RPMI8226 (cell line): ENCODE results near the gene PEX3.
A peak's percentile ranks its signal among the peaks of the same experiment; 100 is the strongest.
"Not testable (repeated sequence)": the region's sequence is repeated elsewhere in the genome, so short reads cannot be mapped to it uniquely, and the experiment has no call there.

Experiments
- DNase-seq: peaks from one replicate; pipeline ENCODE4 v3.0.0-alpha.2; 2015

PEX3 gene

GRCh38 chr6:143507358-143508145 is 56.9 kb downstream of the PEX3 start:
- no peak for DNase-seq

GRCh38 chr6:143510326-143510725 is 59.7 kb downstream of the PEX3 start:
- DNase-seq, result not testable (repeated sequence)

- DNase-seq, result peak; percentile 78
These were observed 60.6 kb downstream of the PEX3 start, which contains the start of gene FUCA2 for GRCh38 chr6:143510991-143511891. Gene FUCA2, minus strand, starts transcription at chr6:143511720. Its CDS starts 86 bp downstream, at chr6:143511634.

- DNase-seq, result peak; percentile 39
These were observed 62.8 kb downstream of the PEX3 start for GRCh38 chr6:143513410-143513809.

- no peak for DNase-seq
These were observed 64.6 kb downstream of the PEX3 start for GRCh38 chr6:143515061-143515760.

GRCh38 chr6:143515766-143516355 is 65.3 kb downstream of the PEX3 start:
- DNase-seq, result no peak

GRCh38 chr6:143516690-143517446 is 66.3 kb downstream of the PEX3 start:
- peak; percentile 9 for DNase-seq

GRCh38 chr6:143517447-143517773 is 66.8 kb downstream of the PEX3 start:
- DNase-seq, result no peak

GRCh38 chr6:143522039-143522600 is 71.5 kb downstream of the PEX3 start:
- no peak for DNase-seq

GRCh38 chr6:143525356-143525755 is 74.8 kb downstream of the PEX3 start:
- no peak for DNase-seq

GRCh38 chr6:143527677-143528076 is 77.1 kb downstream of the PEX3 start:
- no peak for DNase-seq

- DNase-seq, result peak; percentile 16
These were observed 77.7 kb downstream of the PEX3 start for GRCh38 chr6:143528164-143528811.

GRCh38 chr6:143529095-143529494 is 78.5 kb downstream of the PEX3 start:
- no peak for DNase-seq

- no peak for DNase-seq
These were observed 81.3 kb downstream of the PEX3 start for GRCh38 chr6:143531720-143532499.

- DNase-seq, result no peak
These were observed 84.6 kb downstream of the PEX3 start for GRCh38 chr6:143535189-143535614.

- DNase-seq, result peak; percentile 57
These were observed 85.9 kb downstream of the PEX3 start for GRCh38 chr6:143536461-143536865.

- peak; percentile 60 for DNase-seq
These were observed 86.5 kb downstream of the PEX3 start for GRCh38 chr6:143536866-143537691.

- no peak for DNase-seq
These were observed 87.8 kb downstream of the PEX3 start for GRCh38 chr6:143538374-143538773.

- peak; percentile 20 for DNase-seq
These were observed 88.5 kb downstream of the PEX3 start for GRCh38 chr6:143539106-143539505.
